Loucy (cell line): Measurements from ENCODE around the gene FTO.

Experiments used
- CTCF ChIP-seq: fragments of 200-600 bp; sonication (generic); conservative IDR thresholded peaks from 2 replicates; pipeline ENCODE4 v1.5.1; 2014; ENCODE audit warnings: mild to moderate bottlenecking, antibody characterized with exemption, low read length
- EZH2phosphoT487 ChIP-seq: fragments of 200-600 bp; IDR thresholded peaks from 2 replicates; pipeline ENCODE4 v1.6.1; 2018; ENCODE audit warnings: antibody characterized with exemption, mild to moderate bottlenecking, moderate library complexity, borderline replicate concordance

GRCh38 chr16:54128629-54129234 is 424.8 kb downstream of the FTO start:
- TF ChIP-seq CTCF (no peak), EZH2phosphoT487 (no peak)
